ENCODE data around the gene KLRK1.

- TF ChIP-seq CTCF (IDR thresholded peaks at IDR 0.05) (no peak), POLR2A (IDR thresholded peaks at IDR 0.05) (no peak)
Measured at GRCh38 chr12:10397296-10397695, 7.5 kb upstream of the KLRK1 start.

All from heart left ventricle (tissue), 13 donors.